ENCODE data around the gene HOXC9. TPM values are rescaled to one million over a fixed set of nuclear protein-coding genes. Genes with fewer than 3 reads are reported as not detected.

Gene HOXC9
- total and polyA plus RNA-seq, 11 donors: not detected

GRCh38 chr12:54026640-54027441, 26.9 kb downstream of the HOXC9 start:
- TF ChIP-seq POLR2A (IDR thresholded peaks at IDR 0.05): no peak
- no peak for TF ChIP-seq CTCF (IDR thresholded peaks at IDR 0.05)
- peaks cover 48 to 100% (median 93%) of the 10 kb centered on the region in 9 donors for H3K27me3 ChIP-seq
- H3K27ac ChIP-seq: no peak overlapping the region
- intact Hi-C loops (cut with DNase I): no loop called here
- no peaks in the 10 kb centered on the region for H3K9me3 ChIP-seq
- H3K36me3 ChIP-seq: no peaks in the 10 kb centered on the region
- WGBS, 4 donors: 14 to 25% (median 20%) methylated on average over 22 of the region's 22 CpGs
- H3K4me1 ChIP-seq: peaks cover 0 to 16% (median 5%) of the 10 kb centered on the region in 12 donors
- ATAC-seq (no peak), DNase-seq (no peak)
- H3K4me3 ChIP-seq: no peak overlapping the region

- DNase-seq (no peak), ATAC-seq (no peak)
- TF ChIP-seq CTCF (IDR thresholded peaks at IDR 0.05) (no peak), POLR2A (IDR thresholded peaks at IDR 0.05) (no peak)
- Histone ChIP-seq H3K9me3 (no peaks in the 10 kb centered on the region), H3K4me3 (no peak overlapping the region), H3K27me3 (peaks cover 54 to 100% (median 95%) of the 10 kb centered on the region in 9 donors), H3K4me1 (peaks cover 0 to 16% (median 5%) of the 10 kb centered on the region in 12 donors), H3K27ac (no peak overlapping the region), H3K36me3 (no peaks in the 10 kb centered on the region)
- intact Hi-C loops (cut with DNase I): no loop called here
- 33 to 43% (median 41%) methylated on average over 3 of the region's 3 CpGs for whole genome bisulfite sequencing, 4 donors
Observed at GRCh38 chr12:54027442-54027786, 27.5 kb downstream of the HOXC9 start.

GRCh38 chr12:54028314-54029201, 28.6 kb downstream of the HOXC9 start, which contains the start of gene HOXC6:
Gene HOXC6 (plus strand): TSS chr12:54028440. CDS start chr12:54028522, 82 bp downstream.
- no peaks in the 10 kb centered on the region for H3K36me3 ChIP-seq
- WGBS, 4 donors: 6 to 8% (median 7%) methylated on average over 33 to 36 of the region's 36 CpGs
- DNase-seq: no peak
- H3K27me3 ChIP-seq: peaks cover 54 to 100% (median 98%) of the 10 kb centered on the region in 9 donors
- H3K27ac ChIP-seq: no peak within 1 kb of the TSS
- intact Hi-C loops (cut with DNase I): no loop called here
- no peak for ATAC-seq
- H3K4me1 ChIP-seq: peaks cover 0 to 21% (median 5%) of the 10 kb centered on the region in 12 donors
- H3K9me3 ChIP-seq: no peaks in the 10 kb centered on the region
- H3K4me3 ChIP-seq: peak within 1 kb of the TSS in 3 of 12 donors; percentile 2 to 12 (median 3)
- TF ChIP-seq POLR2A (IDR thresholded peaks at IDR 0.05): no peak
- no peak for TF ChIP-seq CTCF (IDR thresholded peaks at IDR 0.05)
